Parathyroid adenoma (tissue), 2 donors: ENCODE data around the gene ISLR.

ENCODE experiments used
- H2AFZ ChIP-seq: fragments of 300-600 bp; sonication (generic); one replicate; pipeline ENCODE4 v1.7.0; 2017; ENCODE audit warnings: antibody characterized with exemption, mild to moderate bottlenecking
- H3K27ac ChIP-seq: fragments of 300-600 bp; sonication (generic); one replicate; pipeline ENCODE4 v1.7.0; 2017
- H3K27me3 ChIP-seq: fragments of 300-600 bp; sonication (generic); one replicate; pipeline ENCODE4 v1.7.0; 2017; ENCODE audit warnings: low read length; ENCODE audit not compliant: control insufficient read depth, insufficient read depth
- H3K36me3 ChIP-seq: fragments of 300-600 bp; sonication (generic); one replicate; pipeline ENCODE4 v1.7.0; 2017; ENCODE audit warnings: low read length; ENCODE audit not compliant: control insufficient read depth, insufficient read depth
- H3K4me1 ChIP-seq: fragments of 300-600 bp; sonication (generic); one replicate; pipeline ENCODE4 v1.7.0; 2017; ENCODE audit warnings: control low read depth
- H3K4me2 ChIP-seq: fragments of 300-600 bp; sonication (generic); one replicate; pipeline ENCODE4 v1.7.0; 2017; ENCODE audit warnings: low read length
- H3K4me3 ChIP-seq: fragments of 300-600 bp; sonication (generic); one replicate; pipeline ENCODE4 v1.7.0; 2017; ENCODE audit warnings: low read depth, low read length
- H3K79me2 ChIP-seq: fragments of 300-600 bp; sonication (generic); one replicate; pipeline ENCODE4 v1.7.0; 2017; ENCODE audit warnings: control low read depth
- H3K9ac ChIP-seq: fragments of 300-600 bp; sonication (generic); one replicate; pipeline ENCODE4 v1.7.0; 2017; ENCODE audit warnings: mild to moderate bottlenecking
- H3K9me3 ChIP-seq: fragments of 300-600 bp; sonication (generic); one replicate; pipeline ENCODE4 v1.7.0; 2017; ENCODE audit warnings: low read length; ENCODE audit not compliant: control insufficient read depth
- CTCF ChIP-seq: fragments of 300-600 bp; sonication (generic); IDR thresholded peaks from one replicate; pipeline ENCODE4 v1.7.0; 2017; ENCODE audit warnings: antibody characterized with exemption, mild to moderate bottlenecking
- donor health status: primary hyperparathyroidism.

The ISLR gene

GRCh38 chr15:74182131-74182530 is 8.6 kb downstream of the ISLR start:
- Histone ChIP-seq H3K9me3 (no peaks in the 10 kb centered on the region), H3K27me3 (no peaks in the 10 kb centered on the region), H3K79me2 (no peaks in the 10 kb centered on the region), H3K9ac (no peak overlapping the region), H3K4me3 (no peak overlapping the region), H3K4me2 (no peak overlapping the region), H3K36me3 (no peaks in the 10 kb centered on the region), H3K27ac (no peak overlapping the region), H2AFZ (no peak overlapping the region), H3K4me1 (no peaks in the 10 kb centered on the region)
- TF ChIP-seq CTCF, result no peak

DNA sequence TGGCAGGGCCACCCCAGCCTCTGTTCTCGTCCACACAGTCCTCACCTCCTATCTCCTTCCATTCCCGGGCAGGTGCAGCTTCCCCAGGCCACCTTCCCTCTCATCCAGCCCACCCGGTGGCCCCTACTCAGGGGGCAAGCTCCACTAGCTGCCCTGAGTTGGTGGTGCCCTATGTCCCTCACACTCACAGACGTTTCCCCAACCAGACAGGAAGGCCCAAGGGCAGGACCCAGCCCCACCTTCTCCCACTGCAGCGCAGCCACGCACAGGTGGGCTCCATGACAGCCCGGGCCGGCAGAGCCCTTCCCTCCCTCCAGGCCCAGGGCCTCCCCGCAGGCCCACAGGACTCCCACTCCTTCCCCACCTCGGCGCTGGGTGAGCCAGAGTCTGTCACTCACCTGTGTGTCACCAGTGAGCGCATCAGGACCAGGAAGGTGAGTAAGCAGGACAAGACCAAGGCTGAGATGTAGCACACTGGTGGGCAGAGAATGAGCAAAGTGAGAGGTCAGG is 11.1 kb downstream of the ISLR start:
- TF ChIP-seq CTCF, result no peak
- Histone ChIP-seq H3K4me3 (no peak overlapping the region), H3K36me3 (no peaks in the 10 kb centered on the region), H3K27ac (no peak overlapping the region), H3K9ac (no peak overlapping the region), H3K4me2 (no peak overlapping the region), H3K4me1 (no peaks in the 10 kb centered on the region), H2AFZ (no peak overlapping the region), H3K79me2 (no peaks in the 10 kb centered on the region), H3K9me3 (no peaks in the 10 kb centered on the region), H3K27me3 (no peaks in the 10 kb centered on the region)

DNA sequence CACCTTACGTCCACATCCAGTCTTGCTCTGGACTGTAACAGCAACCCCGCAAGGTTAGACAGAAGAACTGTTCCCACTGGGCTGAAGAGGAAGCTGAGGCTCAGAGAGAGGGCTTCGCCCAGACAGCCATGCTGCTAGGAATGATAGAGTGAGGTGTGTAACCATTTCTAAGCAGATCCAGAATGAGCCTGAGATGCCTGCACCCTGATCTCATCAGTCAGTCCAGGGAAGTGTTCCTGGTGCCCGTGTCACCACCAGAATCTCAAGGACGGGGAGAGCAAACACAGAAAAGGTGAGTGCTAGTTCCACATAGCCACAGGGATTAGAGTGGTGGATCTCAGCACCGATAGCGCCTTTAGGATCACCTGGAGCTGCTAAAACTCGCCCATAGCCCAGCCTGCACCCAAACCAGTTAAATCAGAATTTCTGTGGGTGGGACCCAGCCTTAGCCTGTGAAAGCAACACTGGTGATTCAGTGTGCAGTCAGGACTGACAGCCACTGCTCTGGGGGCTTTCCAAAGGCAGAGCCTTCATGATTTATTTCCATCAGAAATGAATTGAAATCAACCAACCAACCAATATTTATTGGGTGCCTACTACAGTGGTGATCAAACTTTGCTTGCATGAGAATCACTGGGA is 12.3 kb downstream of the ISLR start:
- Histone ChIP-seq H3K4me1 (no peaks in the 10 kb centered on the region), H3K27ac (no peak overlapping the region), H3K36me3 (no peaks in the 10 kb centered on the region), H3K79me2 (no peaks in the 10 kb centered on the region), H3K4me3 (no peak overlapping the region), H3K4me2 (no peak overlapping the region), H3K9me3 (no peaks in the 10 kb centered on the region), H2AFZ (no peak overlapping the region), H3K9ac (no peak overlapping the region), H3K27me3 (no peaks in the 10 kb centered on the region)
- TF ChIP-seq CTCF, result no peak

- H3K79me2 ChIP-seq, result no peaks in the 10 kb centered on the region
- H3K9me3 ChIP-seq, result no peaks in the 10 kb centered on the region
- H3K9ac ChIP-seq, result no peak overlapping the region
- H3K27ac ChIP-seq, result no peak overlapping the region
- no peaks in the 10 kb centered on the region for H3K27me3 ChIP-seq
- TF ChIP-seq CTCF, result no peak
- no peak overlapping the region for H3K4me2 ChIP-seq
- H2AFZ ChIP-seq, result no peak overlapping the region
- no peak overlapping the region for H3K4me3 ChIP-seq
- no peaks in the 10 kb centered on the region for H3K36me3 ChIP-seq
- no peaks in the 10 kb centered on the region for H3K4me1 ChIP-seq
These were observed 14.7 kb downstream of the ISLR start for GRCh38 chr15:74188216-74188615.

- H2AFZ ChIP-seq, result no peak overlapping the region
- H3K79me2 ChIP-seq, result no peaks in the 10 kb centered on the region
- H3K4me3 ChIP-seq, result no peak overlapping the region
- no peak overlapping the region for H3K27ac ChIP-seq
- H3K9ac ChIP-seq, result no peak overlapping the region
- H3K9me3 ChIP-seq, result no peaks in the 10 kb centered on the region
- no peak for TF ChIP-seq CTCF
- H3K4me2 ChIP-seq, result no peak overlapping the region
- H3K36me3 ChIP-seq, result no peaks in the 10 kb centered on the region
- H3K27me3 ChIP-seq, result no peaks in the 10 kb centered on the region
- no peaks in the 10 kb centered on the region for H3K4me1 ChIP-seq
These were observed 18.3 kb downstream of the ISLR start for GRCh38 chr15:74191798-74192197.
